OCI-LY1 (cell line): ENCODE results near the gene ANKRD6.

Experiments used
- H2AFZ ChIP-seq: fragments of 200-600 bp; sonication (generic), shearing (Covaris generic); 2 replicates; pipeline ENCODE4 v1.6.0; 2014; ENCODE audit warnings: antibody characterized with exemption, mild to moderate bottlenecking, low read length
- H3F3A ChIP-seq: fragments of 200-600 bp; sonication (generic), shearing (Covaris generic); 2 replicates; pipeline ENCODE4 v1.6.0; 2014; ENCODE audit warnings: mild to moderate bottlenecking, antibody characterized with exemption, low read length, moderate library complexity; ENCODE audit not compliant: insufficient read depth
- H3K27ac ChIP-seq: fragments of 200-600 bp; sonication (generic); 2 replicates; pipeline ENCODE4 v1.5.1; 2014; ENCODE audit warnings: low read length, mixed run types, mild to moderate bottlenecking, low read depth; ENCODE audit not compliant: poor library complexity, severe bottlenecking
- H3K27me3 ChIP-seq: fragments of 200-600 bp; sonication (generic); 2 replicates; pipeline ENCODE4 v1.6.0; 2014; ENCODE audit warnings: antibody characterized with exemption, mild to moderate bottlenecking, low read length, moderate library complexity; ENCODE audit not compliant: insufficient read depth
- H3K36me3 ChIP-seq: fragments of 200-600 bp; sonication (generic); 2 replicates; pipeline ENCODE4 v1.6.1; 2014; ENCODE audit warnings: mild to moderate bottlenecking, antibody characterized with exemption, low read length, moderate library complexity, mixed read lengths; ENCODE audit not compliant: insufficient read depth
- H3K4me1 ChIP-seq: fragments of 200-600 bp; sonication (generic); 2 replicates; pipeline ENCODE4 v1.5.1; 2014; ENCODE audit warnings: mild to moderate bottlenecking, low read length, moderate library complexity; ENCODE audit not compliant: insufficient read depth, severe bottlenecking
- H3K4me2 ChIP-seq: fragments of 200-600 bp; sonication (generic), shearing (Covaris generic); 2 replicates; pipeline ENCODE4 v1.6.1; 2014; ENCODE audit warnings: low read length
- H3K4me3 ChIP-seq: fragments of 200-600 bp; sonication (generic); 2 replicates; pipeline ENCODE4 v1.5.1; 2014; ENCODE audit warnings: low read length, low read depth, mild to moderate bottlenecking, mixed read lengths; ENCODE audit not compliant: poor library complexity, severe bottlenecking
- H3K79me2 ChIP-seq: fragments of 200-600 bp; shearing (Covaris generic); 2 replicates; pipeline ENCODE4 v1.6.1; 2016; ENCODE audit warnings: mixed run types, low read length, mixed read lengths; ENCODE audit not compliant: insufficient read depth
- H3K9ac ChIP-seq: fragments of 200-600 bp; sonication (generic), shearing (Covaris generic); 2 replicates; pipeline ENCODE4 v1.6.1; 2014; ENCODE audit warnings: mild to moderate bottlenecking, low read length, mixed read lengths
- H3K9me2 ChIP-seq: fragments of 200-600 bp; sonication (generic), shearing (Covaris generic); 2 replicates; pipeline ENCODE4 v1.6.1; 2014; ENCODE audit warnings: low read depth, mild to moderate bottlenecking, low read length, mixed read lengths
- H3K9me3 ChIP-seq: fragments of 200-600 bp; shearing (Covaris generic); 2 replicates; pipeline ENCODE4 v1.6.1; 2014; ENCODE audit warnings: low read length, mixed read lengths
- H4K20me1 ChIP-seq: fragments of 200-600 bp; sonication (generic), shearing (Covaris generic); 2 replicates; pipeline ENCODE4 v1.6.0; 2016; ENCODE audit warnings: mild to moderate bottlenecking, low read length; ENCODE audit not compliant: insufficient read depth
- CTCF ChIP-seq: fragments of 200-600 bp; sonication (generic), shearing (Covaris generic); IDR thresholded peaks from 2 replicates; pipeline ENCODE4 v1.5.1; 2017; ENCODE audit warnings: mild to moderate bottlenecking, antibody characterized with exemption, low read length, moderate library complexity, mixed read lengths
- EZH2 ChIP-seq: fragments of 200-600 bp; sonication (generic), shearing (Covaris generic); IDR thresholded peaks from 2 replicates; pipeline ENCODE4 v1.8.0; 2017; ENCODE audit warnings: borderline replicate concordance, mixed run types, mild to moderate bottlenecking, antibody characterized with exemption, low read length, moderate library complexity, mixed read lengths

Gene ANKRD6

GRCh38 chr6:89400050-89400449 lies 32.9 kb upstream of the ANKRD6 start:
- H3K27ac ChIP-seq, result no peak overlapping the region
- H3K4me3 ChIP-seq, result no peak overlapping the region
- no peaks in the 10 kb centered on the region for H3K9me3 ChIP-seq
- no peaks in the 10 kb centered on the region for H3K9me2 ChIP-seq
- H3K36me3 ChIP-seq, result no peaks in the 10 kb centered on the region
- no peaks in the 10 kb centered on the region for H3K4me1 ChIP-seq
- H3K4me2 ChIP-seq, result no peak overlapping the region
- no peaks in the 10 kb centered on the region for H4K20me1 ChIP-seq
- TF ChIP-seq CTCF, result no peak
- TF ChIP-seq EZH2, result no peak
- no peak overlapping the region for H3K9ac ChIP-seq
- H3F3A ChIP-seq, result no peaks in the 10 kb centered on the region
- H3K79me2 ChIP-seq, result no peaks in the 10 kb centered on the region
- no peak overlapping the region for H2AFZ ChIP-seq
- no peaks in the 10 kb centered on the region for H3K27me3 ChIP-seq

GRCh38 chr6:89400912-89401399 lies 32.0 kb upstream of the ANKRD6 start:
- H3K36me3 ChIP-seq, result no peaks in the 10 kb centered on the region
- no peak overlapping the region for H3K4me3 ChIP-seq
- no peak overlapping the region for H3K4me2 ChIP-seq
- H3K9me3 ChIP-seq, result no peaks in the 10 kb centered on the region
- no peak overlapping the region for H3K9ac ChIP-seq
- no peak for TF ChIP-seq CTCF
- TF ChIP-seq EZH2, result no peak
- H3K27me3 ChIP-seq, result no peaks in the 10 kb centered on the region
- no peak overlapping the region for H3K27ac ChIP-seq
- no peaks in the 10 kb centered on the region for H4K20me1 ChIP-seq
- no peaks in the 10 kb centered on the region for H3K4me1 ChIP-seq
- H3K9me2 ChIP-seq, result no peaks in the 10 kb centered on the region
- no peak overlapping the region for H2AFZ ChIP-seq
- H3F3A ChIP-seq, result no peaks in the 10 kb centered on the region
- no peaks in the 10 kb centered on the region for H3K79me2 ChIP-seq

- Histone ChIP-seq H3K9ac (no peak overlapping the region), H3K36me3 (no peaks in the 10 kb centered on the region), H3K27ac (no peak overlapping the region), H3K4me3 (no peak overlapping the region), H3K4me2 (no peak overlapping the region), H4K20me1 (no peaks in the 10 kb centered on the region), H3K9me2 (no peaks in the 10 kb centered on the region), H3K4me1 (no peaks in the 10 kb centered on the region), H3F3A (no peaks in the 10 kb centered on the region), H3K27me3 (no peaks in the 10 kb centered on the region), H3K9me3 (no peaks in the 10 kb centered on the region), H2AFZ (no peak overlapping the region), H3K79me2 (no peaks in the 10 kb centered on the region)
- no peak for TF ChIP-seq CTCF
- no peak for TF ChIP-seq EZH2
Measured at GRCh38 chr6:89402776-89403175, 30.2 kb upstream of the ANKRD6 start.
